DMS114 treated with DMSO at 0.1 percent for 48 hours (cell line): Measurements from ENCODE around the gene EIF6.
A peak's percentile ranks its signal among the peaks of the same experiment; 100 is the strongest.

ENCODE experiments used
- DNase-seq: peaks from one replicate; lab custom pipeline; 2025; ENCODE audit not compliant: unreplicated experiment; lab: John Stamatoyannopoulos, UW

Gene EIF6

GRCh38 chr20:35295674-35296073 lies 11.1 kb upstream of the EIF6 start:
- no peak for DNase-seq

GRCh38 chr20:35295058-35295457 lies 10.5 kb upstream of the EIF6 start:
- DNase-seq, result no peak

- no peak for DNase-seq
Measured at GRCh38 chr20:35294293-35294685, 9.7 kb upstream of the EIF6 start.

GRCh38 chr20:35293303-35294292 lies 9.0 kb upstream of the EIF6 start:
- no peak for DNase-seq

GRCh38 chr20:35292504-35293285 lies 8.1 kb upstream of the EIF6 start:
- no peak for DNase-seq

- DNase-seq, result no peak
Measured at GRCh38 chr20:35291654-35292503, 7.3 kb upstream of the EIF6 start, which contains the start of gene FAM83C. Gene FAM83C, minus strand, starts transcription at chr20:35292425. Its CDS starts 121 bp downstream, at chr20:35292304.

GRCh38 chr20:35290887-35291417 lies 6.4 kb upstream of the EIF6 start:
- no peak for DNase-seq

GRCh38 chr20:35290186-35290886 lies 5.8 kb upstream of the EIF6 start:
- no peak for DNase-seq

- no peak for DNase-seq
Measured at GRCh38 chr20:35288325-35289060, 3.9 kb upstream of the EIF6 start.

GRCh38 chr20:35287509-35288324 lies 3.1 kb upstream of the EIF6 start:
- no peak for DNase-seq

- no peak for DNase-seq
Measured at GRCh38 chr20:35286899-35287508, 2.4 kb upstream of the EIF6 start.

- DNase-seq, result no peak
Measured at GRCh38 chr20:35286077-35286898, 1.7 kb upstream of the EIF6 start.

- no peak for DNase-seq
Measured at GRCh38 chr20:35285806-35286076, 1.2 kb upstream of the EIF6 start.

GRCh38 chr20:35284992-35285805 lies 627 bp upstream of the EIF6 start:
- peak; percentile 41 for DNase-seq

- no peak for DNase-seq
Measured at GRCh38 chr20:35283441-35284266, 918 bp downstream of the EIF6 start.
